Fibroblast of mammary gland (primary cell): ENCODE measurements around the gene CACNA1C.

Experiments
- DNase-seq: peaks from one replicate; pipeline ENCODE4 v3.0.0-alpha.2; 2010; ENCODE audit warnings: low read depth
- H3K4me3 ChIP-seq: 2 replicates; pipeline ENCODE4 v1.5.1; 2011; ENCODE audit warnings: low read depth, mild to moderate bottlenecking, low read length, moderate library complexity; ENCODE audit not compliant: control insufficient read depth
- TF ChIP-seq, protein P1 (sequence below): conservative IDR thresholded peaks from 2 replicates; pipeline ENCODE4 v1.5.1; 2011; ENCODE audit warnings: low read depth, low read length, inconsistent platforms; ENCODE audit not compliant: control insufficient read depth, insufficient read depth

CACNA1C gene

DNA sequence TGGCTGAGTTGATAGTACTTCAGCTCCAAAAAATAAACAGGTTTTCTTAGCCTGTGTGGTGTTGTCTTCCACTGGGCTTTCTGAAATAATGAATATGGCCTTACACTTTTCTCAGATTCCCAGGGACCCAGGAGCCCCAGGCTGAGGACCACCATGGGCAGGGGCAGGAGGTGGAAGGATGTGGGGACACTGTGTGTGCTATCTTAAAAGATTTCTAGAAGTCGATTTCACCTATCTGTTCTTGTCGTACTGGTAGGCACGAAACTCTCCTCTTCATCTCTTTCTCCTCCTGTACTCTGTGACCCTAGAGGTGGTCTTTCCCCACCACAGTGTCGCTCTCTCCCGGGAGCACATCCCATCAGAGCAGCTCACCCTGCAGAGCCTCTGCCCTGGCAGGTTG, 634.3 kb downstream of the CACNA1C start:
- no peak for DNase-seq
- H3K4me3 ChIP-seq, result no peak overlapping the region
- TF ChIP-seq, protein P1, sequence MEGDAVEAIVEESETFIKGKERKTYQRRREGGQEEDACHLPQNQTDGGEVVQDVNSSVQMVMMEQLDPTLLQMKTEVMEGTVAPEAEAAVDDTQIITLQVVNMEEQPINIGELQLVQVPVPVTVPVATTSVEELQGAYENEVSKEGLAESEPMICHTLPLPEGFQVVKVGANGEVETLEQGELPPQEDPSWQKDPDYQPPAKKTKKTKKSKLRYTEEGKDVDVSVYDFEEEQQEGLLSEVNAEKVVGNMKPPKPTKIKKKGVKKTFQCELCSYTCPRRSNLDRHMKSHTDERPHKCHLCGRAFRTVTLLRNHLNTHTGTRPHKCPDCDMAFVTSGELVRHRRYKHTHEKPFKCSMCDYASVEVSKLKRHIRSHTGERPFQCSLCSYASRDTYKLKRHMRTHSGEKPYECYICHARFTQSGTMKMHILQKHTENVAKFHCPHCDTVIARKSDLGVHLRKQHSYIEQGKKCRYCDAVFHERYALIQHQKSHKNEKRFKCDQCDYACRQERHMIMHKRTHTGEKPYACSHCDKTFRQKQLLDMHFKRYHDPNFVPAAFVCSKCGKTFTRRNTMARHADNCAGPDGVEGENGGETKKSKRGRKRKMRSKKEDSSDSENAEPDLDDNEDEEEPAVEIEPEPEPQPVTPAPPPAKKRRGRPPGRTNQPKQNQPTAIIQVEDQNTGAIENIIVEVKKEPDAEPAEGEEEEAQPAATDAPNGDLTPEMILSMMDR, result no peak

DNA sequence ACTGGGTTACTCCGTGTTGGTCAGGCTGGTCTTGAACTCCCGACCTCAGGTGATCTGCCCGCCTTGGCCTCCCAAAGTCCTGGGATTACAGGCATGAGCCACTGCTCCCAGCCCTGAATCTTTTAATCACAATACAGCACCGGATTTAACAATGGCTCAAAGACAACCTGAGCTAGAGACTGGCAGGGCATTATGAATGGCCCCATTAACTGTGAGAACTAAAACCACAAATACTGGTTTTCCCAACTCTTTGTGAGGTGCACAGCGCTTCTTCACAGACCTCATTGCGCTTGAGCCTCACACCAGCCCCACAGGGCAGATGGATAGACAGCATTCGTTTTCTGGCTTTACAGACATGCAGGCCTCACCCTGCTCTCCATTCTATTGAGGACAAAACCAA, 634.9 kb downstream of the CACNA1C start:
- no peak for DNase-seq
- TF ChIP-seq, protein P1, result no peak
- no peak overlapping the region for H3K4me3 ChIP-seq

DNA sequence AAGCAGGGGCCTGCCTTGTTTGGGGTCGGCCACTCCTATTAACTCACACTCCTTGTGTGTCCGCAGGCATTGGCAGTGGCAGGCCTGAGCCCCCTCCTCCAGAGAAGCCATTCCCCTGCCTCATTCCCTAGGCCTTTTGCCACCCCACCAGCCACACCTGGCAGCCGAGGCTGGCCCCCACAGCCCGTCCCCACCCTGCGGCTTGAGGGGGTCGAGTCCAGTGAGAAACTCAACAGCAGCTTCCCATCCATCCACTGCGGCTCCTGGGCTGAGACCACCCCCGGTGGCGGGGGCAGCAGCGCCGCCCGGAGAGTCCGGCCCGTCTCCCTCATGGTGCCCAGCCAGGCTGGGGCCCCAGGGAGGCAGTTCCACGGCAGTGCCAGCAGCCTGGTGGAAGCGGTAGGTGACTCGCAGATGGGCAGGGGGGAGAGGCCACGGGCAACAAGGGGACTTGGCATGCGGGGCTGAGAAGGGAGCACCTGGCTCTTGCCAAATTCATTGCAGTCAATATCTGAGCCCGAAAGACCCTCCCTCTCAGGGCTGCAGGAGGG, 635.7 kb downstream of the CACNA1C start:
- no peak for DNase-seq
- TF ChIP-seq, protein P1, result no peak

GRCh38 chr12:2689393-2689792, 636.6 kb downstream of the CACNA1C start:
- no peak overlapping the region for H3K4me3 ChIP-seq
- DNase-seq, result no peak
- TF ChIP-seq, protein P1, result no peak

More for the DNA sequence above, 635.7 kb downstream of the CACNA1C start:
- H3K4me3 ChIP-seq, result no peak overlapping the region

DNA sequence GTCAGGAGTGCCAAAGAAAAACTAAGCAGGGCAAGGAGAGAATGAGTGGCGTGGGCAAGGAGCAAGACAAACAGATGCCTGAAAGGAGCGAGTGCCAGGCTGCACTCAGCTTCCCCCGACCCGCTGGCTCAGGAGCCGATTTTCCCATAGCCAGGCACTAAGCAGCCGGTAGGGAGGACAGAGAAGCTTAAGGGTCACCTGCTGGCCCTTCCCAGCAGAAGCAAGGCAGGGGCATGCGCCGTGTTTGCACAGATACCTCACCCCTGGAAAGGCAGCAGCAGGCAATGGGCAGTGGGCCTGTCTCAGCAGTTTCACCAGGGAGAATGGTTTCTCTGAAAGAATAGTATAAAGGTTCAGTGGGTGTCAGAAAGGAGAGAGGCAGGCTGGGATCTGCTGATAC, 637.1 kb downstream of the CACNA1C start:
- TF ChIP-seq, protein P1, result no peak
- no peak for DNase-seq
- no peak overlapping the region for H3K4me3 ChIP-seq

- no peak overlapping the region for H3K4me3 ChIP-seq
- TF ChIP-seq, protein P1, result no peak
- DNase-seq, result no peak
Measured at GRCh38 chr12:2690348-2691005, 637.7 kb downstream of the CACNA1C start.
